ENCODE data around the gene FKBP5.
A peak's percentile ranks its signal among the peaks of the same experiment; 100 is the strongest.
"Not testable (repeated sequence)": the region's sequence is repeated elsewhere in the genome, so short reads cannot be mapped to it uniquely, and the experiment has no call there.

The FKBP5 gene

DNA sequence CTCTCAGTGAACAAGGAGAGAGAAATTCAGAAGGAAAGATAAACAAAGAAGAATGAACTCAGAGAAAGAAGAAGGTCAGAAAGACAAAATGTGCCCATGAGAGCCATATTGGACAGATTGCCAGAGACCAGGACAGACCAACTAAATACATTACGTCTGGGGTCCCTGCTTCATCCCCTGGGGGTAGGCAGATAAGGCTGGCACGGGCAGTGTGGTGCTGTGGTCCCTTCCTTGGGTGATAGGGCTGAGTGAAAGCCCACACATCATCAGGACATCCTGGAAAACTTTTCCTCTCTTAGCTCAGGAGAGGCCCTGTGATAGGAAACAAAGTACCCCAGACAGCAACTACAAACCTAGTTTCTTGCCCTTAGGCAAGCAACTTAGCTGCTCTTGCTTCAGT lies 34.9 kb upstream of the FKBP5 start:
- DNase-seq, result no peak

DNA sequence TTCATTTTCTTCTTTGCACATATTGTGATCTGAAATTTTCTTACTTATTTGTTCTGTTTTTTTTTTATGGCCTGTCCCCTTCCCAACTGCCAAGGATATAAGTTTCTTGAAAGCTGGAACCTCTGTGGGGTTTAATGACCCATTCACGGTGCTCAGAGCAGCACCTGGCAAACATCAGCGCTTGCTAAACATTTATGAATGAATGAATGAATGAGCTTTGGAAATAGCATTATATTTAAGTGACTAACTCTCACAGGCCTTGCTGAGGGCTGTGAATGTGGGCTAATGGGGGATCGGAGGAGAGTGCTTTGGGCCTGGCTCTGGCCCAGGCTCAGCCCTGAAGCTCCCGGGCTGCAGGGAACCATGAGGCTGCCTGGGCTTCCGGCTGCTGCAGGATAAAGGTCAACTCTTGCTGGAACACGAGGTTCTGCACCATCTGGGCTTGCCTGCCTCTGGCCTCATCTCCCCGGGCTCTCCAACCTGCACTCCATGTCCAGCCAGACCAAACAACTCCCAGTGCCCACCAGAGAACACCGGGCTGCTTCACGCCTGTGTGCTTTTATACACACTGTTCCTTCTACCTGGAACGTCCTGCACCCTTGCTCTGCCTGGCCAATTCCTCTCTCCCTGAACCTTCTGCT lies 33.5 kb upstream of the FKBP5 start:
- DNase-seq, result no peak

DNA sequence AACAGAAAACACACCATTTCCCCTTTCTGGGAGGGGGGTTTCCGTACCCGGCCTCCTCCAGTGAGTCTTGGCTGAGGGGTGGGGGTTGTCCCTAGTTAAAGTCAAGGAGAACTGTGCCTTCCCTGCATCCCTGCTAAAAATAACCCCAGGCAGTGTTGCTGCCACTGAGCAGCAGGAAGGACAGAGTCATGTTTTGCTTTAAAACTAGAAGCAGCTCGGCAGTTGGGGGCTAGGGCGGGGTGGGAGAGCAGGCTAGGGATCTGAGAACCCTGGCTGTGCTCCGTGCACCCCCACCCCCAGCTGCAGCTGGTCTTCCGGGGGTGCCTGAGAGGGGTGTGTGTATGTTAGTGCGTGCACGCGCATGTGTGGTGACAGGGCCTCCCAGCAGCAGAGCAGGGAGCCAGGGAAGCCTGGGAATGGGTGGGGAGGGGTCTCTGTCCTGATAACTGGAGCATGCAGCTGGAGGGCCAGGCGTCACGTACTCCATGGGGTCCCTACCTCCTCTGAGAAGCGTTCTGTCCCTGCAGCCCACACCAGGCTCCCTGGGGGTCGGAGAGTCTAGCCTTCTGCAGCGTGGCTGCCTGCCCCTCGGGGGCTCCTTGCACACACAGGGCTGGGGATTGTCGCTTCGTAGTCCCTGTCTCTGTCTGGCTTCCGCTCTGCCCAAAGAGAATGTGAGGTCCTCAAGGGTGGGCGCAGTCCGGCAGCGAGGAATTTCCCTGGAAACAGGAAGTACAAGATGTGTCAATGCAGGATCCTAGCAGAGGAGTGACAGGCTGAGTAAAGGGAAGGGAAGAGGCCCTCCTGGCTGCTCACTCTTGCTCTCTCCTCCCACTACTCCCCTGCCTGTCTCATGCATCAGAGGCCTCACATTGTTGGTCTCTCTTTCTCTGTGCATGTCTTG lies 31.4 kb upstream of the FKBP5 start:
- DNase-seq, result no peak

DNA sequence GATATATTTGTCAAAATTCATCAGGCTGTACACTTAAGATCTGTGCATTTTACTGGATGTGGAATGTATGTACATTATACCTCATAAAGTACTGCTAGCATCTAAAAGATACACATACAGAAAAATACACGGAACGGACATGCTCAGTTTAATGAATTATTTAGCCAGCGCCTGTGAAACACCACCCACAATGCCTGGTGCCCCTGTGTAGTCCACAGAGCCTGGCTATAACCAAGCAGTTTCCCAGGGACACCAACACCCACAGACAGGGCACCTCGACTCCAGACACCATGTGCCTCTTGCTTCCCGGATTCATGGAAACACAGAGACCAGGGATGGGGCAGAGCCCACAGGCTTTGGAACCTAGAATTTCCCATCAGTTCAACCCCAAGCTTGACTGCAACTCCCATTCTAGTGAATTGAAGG lies 30.7 kb upstream of the FKBP5 start:
- no peak for DNase-seq

DNA sequence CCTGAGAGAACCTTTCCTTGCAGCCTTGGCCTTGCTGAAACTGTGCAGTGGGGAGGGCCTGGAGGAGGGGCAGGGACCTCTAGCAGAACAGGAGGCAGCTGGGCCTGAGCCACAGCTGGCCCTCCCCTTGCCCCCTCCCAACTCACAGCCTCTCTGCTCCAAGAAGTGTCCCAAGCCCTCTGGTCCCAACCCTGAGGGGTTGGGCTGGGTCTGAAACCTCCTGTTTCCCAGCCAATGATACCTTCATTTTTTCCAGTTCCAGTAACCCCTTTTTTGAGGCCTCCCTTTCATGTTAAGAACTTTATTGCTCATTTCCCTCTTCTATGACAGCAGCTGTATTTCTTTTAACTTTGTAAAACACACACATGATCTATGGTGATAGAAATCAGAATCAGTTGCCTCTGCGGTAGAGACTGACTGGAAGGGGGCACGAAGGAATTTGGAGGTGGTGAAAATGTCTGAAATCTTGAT lies 30.2 kb upstream of the FKBP5 start:
- DNase-seq, result no peak

- no peak for DNase-seq
Measured at GRCh38 chr6:35718375-35718736, 29.6 kb upstream of the FKBP5 start.

- no peak for DNase-seq
Measured at GRCh38 chr6:35717449-35718374, 29.0 kb upstream of the FKBP5 start.

DNA sequence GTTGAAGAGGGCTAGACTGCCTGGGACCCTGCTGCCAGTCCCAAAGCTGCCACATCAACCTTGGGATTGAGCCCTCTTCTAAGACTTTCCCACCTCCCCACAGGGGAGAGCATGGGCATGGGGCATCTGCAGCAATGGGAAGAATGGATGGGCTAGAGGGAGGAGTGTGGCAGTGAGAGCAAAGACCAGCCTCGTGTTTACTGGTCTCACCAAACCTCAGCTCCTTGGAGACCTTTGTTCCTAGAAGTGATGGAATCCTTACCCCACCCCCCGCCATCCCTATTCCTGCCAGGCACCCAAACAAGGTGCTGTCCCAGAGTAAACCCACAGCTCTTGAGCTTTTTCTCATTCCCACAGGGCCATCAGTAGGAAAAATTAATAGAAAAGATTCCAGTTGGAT lies 28.1 kb upstream of the FKBP5 start:
- DNase-seq, result no peak

DNA sequence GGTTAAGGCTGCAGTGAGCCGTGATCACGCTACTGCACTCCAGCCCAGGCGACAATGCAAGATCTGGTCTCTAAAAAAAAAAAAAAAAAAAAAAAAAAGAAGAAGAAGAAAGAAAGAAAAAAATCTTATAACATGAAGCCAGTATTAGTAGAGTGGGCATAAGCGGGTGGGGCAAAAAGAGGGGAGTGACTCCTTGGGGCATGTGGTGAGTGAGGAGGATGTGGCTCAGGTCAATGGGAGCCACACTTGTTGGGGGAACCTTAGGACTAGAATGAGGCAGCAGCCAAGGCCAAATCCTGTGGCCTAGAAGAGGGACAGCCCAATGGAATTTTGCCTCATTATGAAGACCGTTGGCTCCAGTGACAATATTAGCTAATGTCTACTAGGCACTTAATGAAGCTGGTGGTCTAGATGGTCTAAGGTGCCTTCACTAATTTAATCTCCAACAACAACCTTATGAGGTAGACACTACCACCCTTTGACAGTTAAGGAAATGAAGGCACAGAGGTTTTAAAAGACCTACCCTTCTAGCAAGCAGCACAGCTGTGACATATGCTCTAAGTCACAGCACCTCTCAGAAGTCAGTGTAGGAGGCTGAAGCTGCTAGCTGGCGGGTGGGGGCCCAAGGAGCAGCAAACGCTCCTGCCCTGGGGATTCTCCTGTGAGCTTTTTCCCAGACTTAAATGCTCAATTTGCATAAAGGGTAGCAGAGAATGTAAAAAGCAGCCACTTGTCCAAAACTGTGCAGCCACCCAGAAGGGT lies 24.5 kb upstream of the FKBP5 start:
- no peak for DNase-seq

DNA sequence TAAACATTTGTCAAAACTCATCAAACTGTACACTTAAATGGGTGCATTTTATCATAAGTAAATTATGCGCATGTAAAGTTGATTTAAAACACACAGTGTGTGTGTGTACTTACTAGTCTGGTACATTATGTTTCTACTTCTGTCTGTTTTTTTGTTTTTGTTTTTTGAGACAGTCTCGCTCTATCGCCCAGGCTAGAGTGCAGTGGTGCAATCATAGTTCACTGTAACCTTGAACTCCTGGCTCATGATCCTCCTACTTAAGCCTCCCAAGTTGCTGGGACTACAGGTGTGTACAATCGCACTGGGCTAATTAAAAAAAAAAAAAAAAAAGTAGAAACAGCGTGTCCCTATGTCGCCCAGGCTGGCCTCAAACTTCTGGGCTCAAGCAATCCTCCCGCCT lies 23.0 kb upstream of the FKBP5 start:
- no peak for DNase-seq

- no peak for DNase-seq
Measured at GRCh38 chr6:35710241-35710847, 21.6 kb upstream of the FKBP5 start.

- no peak for DNase-seq
Measured at GRCh38 chr6:35708585-35708984, 19.9 kb upstream of the FKBP5 start.

GRCh38 chr6:35707714-35708407 lies 19.1 kb upstream of the FKBP5 start:
- no peak for DNase-seq

DNA sequence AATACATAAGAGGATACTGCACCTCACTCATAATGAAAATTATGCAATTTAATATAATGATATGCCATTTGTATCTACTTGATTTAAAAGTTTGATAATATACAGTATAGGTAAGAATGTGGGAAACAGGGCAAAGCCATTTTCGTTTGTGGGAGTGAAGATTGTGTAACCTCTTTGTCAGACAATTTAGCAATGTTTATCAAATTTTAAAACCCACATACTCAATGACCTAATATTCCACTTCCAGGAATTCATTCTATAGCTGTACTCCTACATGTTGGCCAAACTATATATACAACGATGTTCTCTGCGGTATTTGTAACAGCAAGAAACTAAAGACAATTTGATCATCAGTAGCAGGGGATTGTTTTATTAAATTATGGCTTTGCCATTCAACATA lies 17.8 kb upstream of the FKBP5 start:
- no peak for DNase-seq

DNA sequence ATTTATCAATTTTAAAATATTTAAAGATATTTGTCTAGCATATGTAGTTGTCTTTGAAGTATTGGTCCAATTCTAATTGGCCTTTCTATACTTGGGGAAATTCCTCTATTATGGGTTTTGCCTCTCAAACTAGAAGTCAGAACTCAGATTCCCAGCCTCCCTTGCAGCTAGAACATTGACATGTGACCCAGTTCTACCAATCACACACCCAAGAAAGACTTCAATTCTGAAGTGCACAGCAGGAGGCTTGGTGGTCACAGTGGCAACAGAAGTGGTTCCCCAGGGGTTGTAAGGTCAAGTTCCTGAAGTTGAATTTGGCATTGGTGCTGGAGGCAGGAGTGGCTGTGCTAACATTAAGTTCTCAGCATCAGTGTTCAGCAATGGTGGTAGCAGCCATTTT lies 14.8 kb upstream of the FKBP5 start:
- DNase-seq, result no peak

DNA sequence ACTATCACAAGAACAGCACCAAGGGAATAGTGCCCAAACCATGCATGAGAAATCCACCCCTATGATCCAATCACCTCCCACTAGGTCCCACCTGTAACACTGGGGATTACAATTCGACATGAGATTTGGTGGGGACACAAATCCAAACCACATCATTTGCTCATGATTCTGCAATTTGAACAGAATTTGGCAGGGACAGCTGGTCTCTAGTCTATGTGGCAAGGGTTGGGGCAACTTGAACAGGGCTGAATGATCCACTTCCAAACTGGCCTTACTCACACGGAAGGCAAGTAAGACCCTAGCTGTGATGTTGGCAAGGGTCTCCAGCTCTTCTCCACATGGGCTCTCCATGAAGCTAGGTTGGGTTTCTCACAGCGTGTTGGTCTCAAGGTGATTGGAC lies 10.1 kb upstream of the FKBP5 start:
- no peak for DNase-seq

GRCh38 chr6:35698430-35698829 lies 9.7 kb upstream of the FKBP5 start:
- DNase-seq, result not testable (repeated sequence)

DNA sequence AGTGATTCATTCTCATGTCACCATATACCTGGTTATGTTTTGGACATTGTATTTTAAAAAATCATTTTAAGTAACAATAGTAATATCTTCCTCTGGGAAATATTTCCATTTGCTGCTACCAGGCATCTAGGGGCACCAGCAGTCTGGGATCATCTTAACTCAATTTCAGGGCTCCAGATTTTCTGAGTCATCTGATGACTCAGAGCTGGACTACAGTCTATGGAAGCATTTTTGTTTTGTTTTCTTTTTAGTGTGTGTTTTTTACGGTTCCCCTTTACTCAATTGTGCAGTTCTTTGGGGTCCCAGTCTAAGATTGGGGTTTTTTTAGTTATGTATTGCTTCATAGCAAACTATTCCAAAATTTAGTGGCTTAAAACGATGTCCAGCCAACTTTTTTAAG lies 5.7 kb upstream of the FKBP5 start:
- peak; percentile 33 for DNase-seq

GRCh38 chr6:35691027-35691824 lies 2.5 kb upstream of the FKBP5 start:
- DNase-seq, result no peak

DNA sequence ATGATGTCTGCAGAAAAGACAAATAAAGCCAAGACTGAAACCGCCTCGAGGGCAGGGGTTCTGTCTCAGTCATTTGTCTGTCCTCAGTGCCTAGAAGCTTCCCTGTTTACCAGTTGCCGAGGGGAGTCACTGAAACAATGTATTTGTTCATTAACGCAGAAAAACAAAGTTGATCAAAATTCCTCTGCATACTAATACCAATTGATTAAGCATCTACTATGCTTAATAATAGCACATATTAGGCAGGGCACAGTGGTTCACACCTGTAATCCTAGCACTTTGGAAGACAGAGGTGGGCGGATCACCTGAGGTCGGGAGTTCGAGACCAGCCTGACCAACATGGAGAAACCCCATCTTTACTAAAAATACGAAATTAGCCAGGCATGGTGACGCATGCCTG lies 1.8 kb upstream of the FKBP5 start:
- DNase-seq, result no peak

DNA sequence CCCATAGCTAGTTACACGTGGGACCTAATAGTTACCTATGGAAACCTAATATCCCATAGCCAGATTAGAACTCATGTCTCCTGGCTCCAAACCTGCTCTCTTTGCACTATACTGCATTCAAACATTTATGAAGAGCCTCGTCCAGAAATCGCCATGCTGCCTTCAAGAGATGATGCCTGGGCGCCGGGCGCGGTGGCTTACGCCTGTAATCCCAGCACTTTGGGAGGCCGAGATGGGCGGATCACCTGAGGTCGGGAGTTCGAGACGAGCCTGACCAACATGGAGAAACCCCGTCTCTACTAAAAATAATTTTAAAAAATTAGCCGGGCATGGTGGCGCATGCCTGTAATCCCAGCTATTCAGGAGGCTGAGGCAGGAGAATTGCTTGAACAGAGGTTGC lies 1.3 kb upstream of the FKBP5 start:
- not testable (repeated sequence) for DNase-seq

Data from DMS53 (cell line).